Testis (tissue), 3 donors: ENCODE measurements around the gene WDFY2. TPM values are rescaled to one million over a fixed set of nuclear protein-coding genes. Genes with fewer than 3 reads are reported as not detected.

Experiments used
- DNase-seq: peaks from one replicate; pipeline ENCODE4 v3.0.0-alpha.2; 2019
- H3K27ac ChIP-seq, 2 donors: fragments of 200-600 bp; sonication (generic); one replicate each; pipeline ENCODE4 v1.5.1; 2019
- H3K27me3 ChIP-seq: fragments of 200-600 bp; sonication (generic); one replicate; pipeline ENCODE4 v1.5.1; 2019
- H3K36me3 ChIP-seq: fragments of 200-600 bp; sonication (generic); one replicate; pipeline ENCODE4 v1.5.1; 2017; ENCODE audit warnings: low read depth; ENCODE audit errors: missing control alignments
- H3K4me1 ChIP-seq: fragments of 200-600 bp; sonication (generic); one replicate; pipeline ENCODE4 v1.5.1; 2019
- H3K4me3 ChIP-seq, 2 donors: fragments of 200-600 bp; sonication (generic); one replicate each; pipeline ENCODE4 v1.5.1; 2017 to 2019
- H3K9me3 ChIP-seq: fragments of 200-600 bp; sonication (generic); one replicate; pipeline ENCODE4 v1.5.1; 2017
- POLR2A ChIP-seq: fragments of 450-650 bp; IDR thresholded peaks from one replicate; pipeline ENCODE4 v1.6.1; 2017; ENCODE audit warnings: antibody characterized with exemption, mild to moderate bottlenecking, moderate library complexity
- WGBS, 2 donors: methylation state at CpG; one replicate each; pipeline ENCODE4 v1.1.5; 2018; 5-methylcytosine and 5-hydroxymethylcytosine counted together
- intact Hi-C: fragments of 100-400 bp; cut with DNase I; formaldehyde crosslinking; loops from one replicate; pipeline ENCODE4 v1.15.1; 2023; ENCODE audit warnings: low total_unique reads
- polyA plus RNA-seq: library from polyadenylated mRNA; stranded (reverse); fragments of 350-450 nt; fragmentation: Illumina TruSeq; extraction: RNeasy Lipid Tissue Mini Kit (QIAGEN cat#74804); gene quantifications from one replicate; pipeline ENCODE4 v1.2.3, GENCODE V29; 2014; ENCODE audit warnings: low read depth, low replicate concordance; ENCODE audit not compliant: insufficient read depth
- total RNA-seq, 2 donors: library from RNA; depleted of rRNA; stranded (reverse); fragments of >200 nt; gene quantifications; one replicate each; pipeline ENCODE4 v1.2.3, GENCODE V29; 2016
- TF ChIP-seq, protein P1 (sequence below), 3 experiments: fragments of 450-650 bp in 2 of 3; fragments of 200-600 bp in 1 of 3; sonication (generic) in 1 of 3; IDR thresholded peaks; one replicate each; pipeline ENCODE4 v1.5.1; 2016 to 2019; ENCODE audit warnings: antibody characterized with exemption in 3 of 3, mild to moderate bottlenecking in 2 of 3, moderate library complexity in 1 of 3

WDFY2 gene
- total and polyA plus RNA-seq, 3 donors from 2014 or later, result 17.1 to 45.8 (median 36.1) TPM

GRCh38 chr13:51728972-51729371 is 144.7 kb downstream of the WDFY2 start:
- no peaks in the 10 kb centered on the region for H3K36me3 ChIP-seq
- DNase-seq, result no peak
- H3K27ac ChIP-seq, result no peak overlapping the region
- TF ChIP-seq, protein P1, sequence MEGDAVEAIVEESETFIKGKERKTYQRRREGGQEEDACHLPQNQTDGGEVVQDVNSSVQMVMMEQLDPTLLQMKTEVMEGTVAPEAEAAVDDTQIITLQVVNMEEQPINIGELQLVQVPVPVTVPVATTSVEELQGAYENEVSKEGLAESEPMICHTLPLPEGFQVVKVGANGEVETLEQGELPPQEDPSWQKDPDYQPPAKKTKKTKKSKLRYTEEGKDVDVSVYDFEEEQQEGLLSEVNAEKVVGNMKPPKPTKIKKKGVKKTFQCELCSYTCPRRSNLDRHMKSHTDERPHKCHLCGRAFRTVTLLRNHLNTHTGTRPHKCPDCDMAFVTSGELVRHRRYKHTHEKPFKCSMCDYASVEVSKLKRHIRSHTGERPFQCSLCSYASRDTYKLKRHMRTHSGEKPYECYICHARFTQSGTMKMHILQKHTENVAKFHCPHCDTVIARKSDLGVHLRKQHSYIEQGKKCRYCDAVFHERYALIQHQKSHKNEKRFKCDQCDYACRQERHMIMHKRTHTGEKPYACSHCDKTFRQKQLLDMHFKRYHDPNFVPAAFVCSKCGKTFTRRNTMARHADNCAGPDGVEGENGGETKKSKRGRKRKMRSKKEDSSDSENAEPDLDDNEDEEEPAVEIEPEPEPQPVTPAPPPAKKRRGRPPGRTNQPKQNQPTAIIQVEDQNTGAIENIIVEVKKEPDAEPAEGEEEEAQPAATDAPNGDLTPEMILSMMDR (IDR thresholded peaks at IDR 0.05), result no peak
- H3K27me3 ChIP-seq, result no peaks in the 10 kb centered on the region
- 93 to 96% methylated on average over 10 of the region's 10 CpGs for WGBS, 2 donors
- H3K4me1 ChIP-seq, result peaks cover 29% of the 10 kb centered on the region
- H3K4me3 ChIP-seq, result no peak overlapping the region
- H3K9me3 ChIP-seq, result no peaks in the 10 kb centered on the region
- intact Hi-C loops, result no loop called here

- Histone ChIP-seq H3K27me3 (no peaks in the 10 kb centered on the region), H3K9me3 (no peaks in the 10 kb centered on the region), H3K4me3 (no peak overlapping the region), H3K36me3 (no peaks in the 10 kb centered on the region), H3K27ac (no peak overlapping the region), H3K4me1 (peaks cover 29% of the 10 kb centered on the region)
- TF ChIP-seq, protein P1 (IDR thresholded peaks at IDR 0.05), result no peak
- TF ChIP-seq POLR2A, result no peak
- no peak for DNase-seq
- intact Hi-C loops, result no loop called here
- 75 to 80% methylated on average over 11 of the region's 11 CpGs for WGBS, 2 donors
Observed at GRCh38 chr13:51729866-51730553, 145.7 kb downstream of the WDFY2 start.

DNA sequence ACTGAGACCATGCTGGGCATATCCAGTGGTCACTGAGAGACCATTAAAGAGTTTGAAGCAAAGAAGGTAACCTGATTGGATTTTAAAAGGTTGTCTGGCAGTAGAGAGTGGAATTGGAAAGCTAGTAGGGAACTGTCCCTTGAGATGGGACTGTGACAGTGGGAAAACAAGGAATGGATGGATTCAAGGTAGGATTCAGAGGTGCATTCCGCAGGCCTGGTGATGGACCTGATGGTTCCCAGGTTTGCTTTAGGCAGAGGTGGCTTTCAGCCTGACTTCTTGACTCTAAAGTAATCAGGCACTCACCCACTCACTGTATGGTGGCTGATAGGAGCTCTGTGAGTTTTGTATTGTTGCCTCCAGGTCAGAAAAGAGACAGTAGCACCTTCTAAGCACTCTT is 146.7 kb downstream of the WDFY2 start:
- H3K4me3 ChIP-seq, result no peak overlapping the region
- no peaks in the 10 kb centered on the region for H3K36me3 ChIP-seq
- no peak overlapping the region for H3K27ac ChIP-seq
- no peak for TF ChIP-seq POLR2A
- TF ChIP-seq, protein P1 (IDR thresholded peaks at IDR 0.05), result no peak
- peaks cover 29% of the 10 kb centered on the region for H3K4me1 ChIP-seq
- no peak for DNase-seq
- intact Hi-C loops, result no loop called here
- H3K9me3 ChIP-seq, result no peaks in the 10 kb centered on the region
- 89 to 95% methylated on average over 1 of the region's 1 CpG for WGBS, 2 donors
- H3K27me3 ChIP-seq, result no peaks in the 10 kb centered on the region

DNA sequence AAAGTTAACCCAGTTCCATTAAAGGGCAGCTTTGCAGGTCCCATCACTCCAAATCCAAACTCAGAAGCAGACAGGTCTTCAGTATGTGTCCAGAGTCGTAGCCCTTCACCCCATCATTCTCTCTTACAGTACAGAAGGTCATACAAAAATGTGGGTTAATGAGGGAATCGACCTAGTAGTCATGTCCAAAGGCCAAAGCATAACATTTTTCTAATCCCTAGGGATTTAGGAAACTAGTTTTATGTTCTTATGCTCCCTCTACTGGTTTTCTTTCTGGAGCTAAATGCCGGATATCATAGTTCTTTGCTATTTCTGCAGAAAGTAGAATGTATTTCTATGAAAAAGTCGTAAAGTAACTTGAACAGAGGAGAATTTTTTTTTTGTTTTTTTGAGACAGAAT is 147.5 kb downstream of the WDFY2 start:
- Histone ChIP-seq H3K4me1 (peaks cover 28% of the 10 kb centered on the region), H3K27ac (no peak overlapping the region), H3K9me3 (no peaks in the 10 kb centered on the region), H3K27me3 (no peaks in the 10 kb centered on the region), H3K4me3 (no peak overlapping the region), H3K36me3 (no peaks in the 10 kb centered on the region)
- 37 to 52% methylated on average over 4 of the region's 4 CpGs for WGBS, 2 donors
- DNase-seq, result no peak
- no peak for TF ChIP-seq POLR2A
- TF ChIP-seq, protein P1 (IDR thresholded peaks at IDR 0.05), result peak in 2 of 3 experiments; percentile 37 to 47
- intact Hi-C loops, result no loop called here
